ENCODE data around the gene SAP30BP. TPM values are rescaled to one million over a fixed set of nuclear protein-coding genes. Genes with fewer than 3 reads are reported as not detected.

Gene SAP30BP
- total RNA-seq, 3 donors from 2014 or later (not counting 1 experiment from before 2014, with no cell fraction given): 234 to 246 (median 240) TPM

DNA sequence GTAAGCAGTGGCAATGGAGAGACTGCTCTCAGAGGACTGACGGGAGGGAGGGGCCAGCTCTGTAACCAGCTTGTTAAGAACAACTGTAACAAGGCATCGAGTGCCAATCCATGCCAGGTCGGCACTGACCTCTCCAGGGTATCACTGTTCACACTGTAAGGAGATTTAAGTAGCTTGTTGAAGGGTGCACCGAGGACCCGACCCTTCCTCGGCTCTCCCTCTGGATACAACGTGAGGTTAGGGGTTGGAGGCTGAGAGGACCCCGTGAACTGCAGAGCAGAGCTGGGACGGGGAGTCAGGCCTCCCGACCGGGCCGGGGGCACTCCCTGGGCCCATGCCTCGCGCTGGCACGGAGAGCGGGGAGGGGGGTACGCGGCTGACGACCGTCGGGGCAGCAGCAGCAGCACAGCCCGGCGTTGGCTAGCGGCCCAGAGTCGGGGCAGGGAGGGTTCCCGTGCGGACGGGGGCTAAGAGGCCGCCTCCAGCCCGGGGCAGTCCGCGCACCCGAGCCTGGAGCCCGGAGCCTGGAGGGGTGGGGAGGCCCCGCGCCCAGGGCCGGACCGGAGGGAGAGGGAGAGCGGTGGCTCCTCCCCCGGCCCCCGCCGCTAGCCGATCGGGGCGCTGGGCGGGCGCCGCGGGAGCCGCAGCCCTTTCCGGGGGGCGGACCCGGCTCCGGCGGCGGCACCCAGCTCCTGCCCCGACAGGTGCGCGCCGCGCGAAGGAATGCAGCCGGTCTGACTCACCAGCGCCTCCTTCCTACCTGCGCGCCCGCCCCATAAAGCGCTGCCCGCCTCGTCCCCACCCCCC is 53.7 kb downstream of the SAP30BP start, which contains the start of gene ITGB4:
TSS of gene ITGB4 (plus strand) at position 804 of the 807 bp plus-strand sequence. CDS start 3,245 bp downstream, outside the sequence.
- H3K36me3 ChIP-seq (ENCODE audit: control insufficient read depth, insufficient read depth, low read length): no peaks in the 10 kb centered on the region
- Mint-ChIP-seq H3K36me3 (no peaks in the 10 kb centered on the region), H3K27ac (peak within 1 kb of the TSS in 1 of 2 donors; percentile 31), H3K27me3 (ENCODE audit: low read depth in 2 of 2) (peaks cover 0 to 3% of the 10 kb centered on the region in 2 donors), H3K9me3 (no peaks in the 10 kb centered on the region), H3K4me3 (peak within 1 kb of the TSS; percentile 87), H3K4me1 (peaks cover 0 to 10% of the 10 kb centered on the region in 2 donors)
- intact Hi-C loops (cut with micrococcal nuclease): no loop called here
- H3K4me1 ChIP-seq (ENCODE audit: control insufficient read depth, insufficient read depth, low read length): peaks cover 13% of the 10 kb centered on the region
- ATAC-seq (peak; percentile 81 to 94 (median 90)), DNase-seq (peak; percentile 54 to 84)
- 3% methylated on average over 70 of the region's 70 CpGs for WGBS (ENCODE audit: insufficient coverage)
- peak within 1 kb of the TSS; percentile 2 for H3K4me3 ChIP-seq (ENCODE audit: low read length)
- H3K27ac ChIP-seq (ENCODE audit: low read length): no peak within 1 kb of the TSS
- peaks cover 8% of the 10 kb centered on the region for H3K27me3 ChIP-seq (ENCODE audit: control insufficient read depth, insufficient read depth, low read length)
- no peaks in the 10 kb centered on the region for H3K9me3 ChIP-seq (ENCODE audit: control insufficient read depth, insufficient read depth, low read length)
- TF ChIP-seq, protein P1, sequence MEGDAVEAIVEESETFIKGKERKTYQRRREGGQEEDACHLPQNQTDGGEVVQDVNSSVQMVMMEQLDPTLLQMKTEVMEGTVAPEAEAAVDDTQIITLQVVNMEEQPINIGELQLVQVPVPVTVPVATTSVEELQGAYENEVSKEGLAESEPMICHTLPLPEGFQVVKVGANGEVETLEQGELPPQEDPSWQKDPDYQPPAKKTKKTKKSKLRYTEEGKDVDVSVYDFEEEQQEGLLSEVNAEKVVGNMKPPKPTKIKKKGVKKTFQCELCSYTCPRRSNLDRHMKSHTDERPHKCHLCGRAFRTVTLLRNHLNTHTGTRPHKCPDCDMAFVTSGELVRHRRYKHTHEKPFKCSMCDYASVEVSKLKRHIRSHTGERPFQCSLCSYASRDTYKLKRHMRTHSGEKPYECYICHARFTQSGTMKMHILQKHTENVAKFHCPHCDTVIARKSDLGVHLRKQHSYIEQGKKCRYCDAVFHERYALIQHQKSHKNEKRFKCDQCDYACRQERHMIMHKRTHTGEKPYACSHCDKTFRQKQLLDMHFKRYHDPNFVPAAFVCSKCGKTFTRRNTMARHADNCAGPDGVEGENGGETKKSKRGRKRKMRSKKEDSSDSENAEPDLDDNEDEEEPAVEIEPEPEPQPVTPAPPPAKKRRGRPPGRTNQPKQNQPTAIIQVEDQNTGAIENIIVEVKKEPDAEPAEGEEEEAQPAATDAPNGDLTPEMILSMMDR (IDR thresholded peaks at IDR 0.05): no peak

DNA sequence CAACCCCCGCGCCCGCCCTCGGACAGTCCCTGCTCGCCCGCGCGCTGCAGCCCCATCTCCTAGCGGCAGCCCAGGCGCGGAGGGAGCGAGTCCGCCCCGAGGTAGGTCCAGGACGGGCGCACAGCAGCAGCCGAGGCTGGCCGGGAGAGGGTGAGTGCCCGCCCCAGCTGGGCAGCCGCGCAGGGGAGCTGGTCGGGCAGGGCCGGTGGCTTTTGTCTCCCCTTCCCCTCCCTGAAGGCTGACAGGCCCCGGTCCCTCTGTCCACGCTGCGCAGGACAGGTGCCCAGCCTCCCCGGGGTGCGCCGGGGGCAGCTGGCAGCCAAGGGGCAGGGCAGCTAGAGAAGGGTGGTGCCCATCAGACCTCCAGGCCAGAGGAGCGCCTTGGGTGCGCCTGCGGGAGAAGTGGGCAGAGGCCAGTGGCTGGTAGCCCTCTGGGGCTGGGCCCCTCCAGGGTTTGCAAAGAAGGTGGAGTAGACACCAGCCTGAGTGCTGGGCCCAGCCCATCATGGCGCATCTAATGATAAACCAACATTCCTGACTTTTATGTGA is 54.4 kb downstream of the SAP30BP start:
- no peaks in the 10 kb centered on the region for H3K9me3 Mint-ChIP-seq
- H3K9me3 ChIP-seq (ENCODE audit: control insufficient read depth, insufficient read depth, low read length): no peaks in the 10 kb centered on the region
- H3K27me3 ChIP-seq (ENCODE audit: control insufficient read depth, insufficient read depth, low read length): peaks cover 8% of the 10 kb centered on the region
- peak overlapping the region; percentile 67 for H3K4me3 Mint-ChIP-seq
- ATAC-seq (no peak), DNase-seq (no peak)
- H3K27ac Mint-ChIP-seq: no peak overlapping the region
- 36% methylated on average over 31 of the region's 33 CpGs for WGBS (ENCODE audit: insufficient coverage)
- H3K27me3 Mint-ChIP-seq (ENCODE audit: low read depth in 2 of 2): peaks cover 0 to 3% of the 10 kb centered on the region in 2 donors
- H3K4me1 ChIP-seq (ENCODE audit: control insufficient read depth, insufficient read depth, low read length): peaks cover 13% of the 10 kb centered on the region
- H3K27ac ChIP-seq (ENCODE audit: low read length): no peak overlapping the region
- no peaks in the 10 kb centered on the region for H3K36me3 Mint-ChIP-seq
- intact Hi-C loops (cut with micrococcal nuclease): no loop called here
- TF ChIP-seq, protein P1 (IDR thresholded peaks at IDR 0.05): no peak
- no peaks in the 10 kb centered on the region for H3K36me3 ChIP-seq (ENCODE audit: control insufficient read depth, insufficient read depth, low read length)
- no peak overlapping the region for H3K4me3 ChIP-seq (ENCODE audit: low read length)
- H3K4me1 Mint-ChIP-seq: peaks cover 0 to 10% of the 10 kb centered on the region in 2 donors

DNA sequence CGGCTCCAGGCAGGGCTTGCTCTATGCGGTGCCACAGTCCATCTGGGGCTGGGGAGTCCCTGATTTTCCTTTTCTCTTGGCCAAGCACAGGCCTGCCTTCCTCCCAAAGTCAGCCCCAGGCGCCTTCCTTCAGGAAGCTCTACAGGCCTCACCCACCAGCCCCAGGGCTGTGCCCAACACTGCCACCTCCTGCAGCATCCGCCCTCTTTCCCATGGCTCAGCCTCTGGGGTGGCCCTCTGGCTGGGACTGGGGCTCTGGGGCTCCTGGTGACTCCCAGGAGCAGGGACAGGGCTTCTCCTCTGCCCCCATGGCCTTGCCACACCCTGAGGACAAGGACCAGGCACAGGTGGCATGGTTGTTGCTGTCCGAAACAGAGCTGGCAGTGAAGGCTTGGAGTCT is 54.9 kb downstream of the SAP30BP start:
- peaks cover 0 to 10% of the 10 kb centered on the region in 2 donors for H3K4me1 Mint-ChIP-seq
- WGBS (ENCODE audit: insufficient coverage): 95% methylated on average over 5 of the region's 5 CpGs
- Histone ChIP-seq H3K27ac (ENCODE audit: low read length) (no peak overlapping the region), H3K27me3 (ENCODE audit: control insufficient read depth, insufficient read depth, low read length) (peaks cover 8% of the 10 kb centered on the region), H3K4me3 (ENCODE audit: low read length) (no peak overlapping the region), H3K4me1 (ENCODE audit: control insufficient read depth, insufficient read depth, low read length) (peaks cover 13% of the 10 kb centered on the region), H3K9me3 (ENCODE audit: control insufficient read depth, insufficient read depth, low read length) (no peaks in the 10 kb centered on the region), H3K36me3 (ENCODE audit: control insufficient read depth, insufficient read depth, low read length) (no peaks in the 10 kb centered on the region)
- H3K9me3 Mint-ChIP-seq: no peaks in the 10 kb centered on the region
- peak overlapping the region; percentile 67 for H3K4me3 Mint-ChIP-seq
- H3K36me3 Mint-ChIP-seq: no peaks in the 10 kb centered on the region
- no peak overlapping the region for H3K27ac Mint-ChIP-seq
- peaks cover 0 to 3% of the 10 kb centered on the region in 2 donors for H3K27me3 Mint-ChIP-seq (ENCODE audit: low read depth in 2 of 2)
- no peak for DNase-seq
- TF ChIP-seq, protein P1 (IDR thresholded peaks at IDR 0.05): no peak
- intact Hi-C loops (cut with micrococcal nuclease): no loop called here
- ATAC-seq: no peak
